Panc1 (cell line): ENCODE data around the gene KBTBD8.

Source experiments
- CTCF ChIP-seq: fragments of 450-650 bp; IDR thresholded peaks from 2 replicates; pipeline ENCODE4 v1.5.1; 2017; ENCODE audit warnings: mild to moderate bottlenecking
- POLR2AphosphoS5 ChIP-seq: IDR thresholded peaks from 2 replicates; pipeline ENCODE4 v1.6.1; 2012; ENCODE audit warnings: mild to moderate bottlenecking, low read depth, low read length, moderate library complexity
- TF ChIP-seq, protein P1 (sequence below), 2 experiments: IDR thresholded peaks; 2 replicates each; pipeline ENCODE4 v1.6.1; 2011 to 2012; ENCODE audit warnings: low read depth in 2 of 2, control low read depth in 1 of 2, low read length in 1 of 2, mild to moderate bottlenecking in 1 of 2, moderate library complexity in 1 of 2; ENCODE audit not compliant: insufficient read depth in 1 of 2

GRCh38 chr3:67000009-67000408 is 1.9 kb downstream of the KBTBD8 start:
- TF ChIP-seq CTCF: no peak
- TF ChIP-seq, protein P1, sequence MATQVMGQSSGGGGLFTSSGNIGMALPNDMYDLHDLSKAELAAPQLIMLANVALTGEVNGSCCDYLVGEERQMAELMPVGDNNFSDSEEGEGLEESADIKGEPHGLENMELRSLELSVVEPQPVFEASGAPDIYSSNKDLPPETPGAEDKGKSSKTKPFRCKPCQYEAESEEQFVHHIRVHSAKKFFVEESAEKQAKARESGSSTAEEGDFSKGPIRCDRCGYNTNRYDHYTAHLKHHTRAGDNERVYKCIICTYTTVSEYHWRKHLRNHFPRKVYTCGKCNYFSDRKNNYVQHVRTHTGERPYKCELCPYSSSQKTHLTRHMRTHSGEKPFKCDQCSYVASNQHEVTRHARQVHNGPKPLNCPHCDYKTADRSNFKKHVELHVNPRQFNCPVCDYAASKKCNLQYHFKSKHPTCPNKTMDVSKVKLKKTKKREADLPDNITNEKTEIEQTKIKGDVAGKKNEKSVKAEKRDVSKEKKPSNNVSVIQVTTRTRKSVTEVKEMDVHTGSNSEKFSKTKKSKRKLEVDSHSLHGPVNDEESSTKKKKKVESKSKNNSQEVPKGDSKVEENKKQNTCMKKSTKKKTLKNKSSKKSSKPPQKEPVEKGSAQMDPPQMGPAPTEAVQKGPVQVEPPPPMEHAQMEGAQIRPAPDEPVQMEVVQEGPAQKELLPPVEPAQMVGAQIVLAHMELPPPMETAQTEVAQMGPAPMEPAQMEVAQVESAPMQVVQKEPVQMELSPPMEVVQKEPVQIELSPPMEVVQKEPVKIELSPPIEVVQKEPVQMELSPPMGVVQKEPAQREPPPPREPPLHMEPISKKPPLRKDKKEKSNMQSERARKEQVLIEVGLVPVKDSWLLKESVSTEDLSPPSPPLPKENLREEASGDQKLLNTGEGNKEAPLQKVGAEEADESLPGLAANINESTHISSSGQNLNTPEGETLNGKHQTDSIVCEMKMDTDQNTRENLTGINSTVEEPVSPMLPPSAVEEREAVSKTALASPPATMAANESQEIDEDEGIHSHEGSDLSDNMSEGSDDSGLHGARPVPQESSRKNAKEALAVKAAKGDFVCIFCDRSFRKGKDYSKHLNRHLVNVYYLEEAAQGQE (IDR thresholded peaks at IDR 0.05; ENCODE audit: insufficient read depth in 1 of 2, low read depth in 2 of 2, low read length in 1 of 2): no peak
- TF ChIP-seq POLR2AphosphoS5: no peak
